ENCODE measurements around the gene DIPK1C. TPM values are rescaled to one million over a fixed set of nuclear protein-coding genes. Genes with fewer than 3 reads are reported as not detected.

The DIPK1C gene
- total and polyA plus RNA-seq, 2 experiments from 2014 or later, result 0.07 TPM; not detected in 1

DNA sequence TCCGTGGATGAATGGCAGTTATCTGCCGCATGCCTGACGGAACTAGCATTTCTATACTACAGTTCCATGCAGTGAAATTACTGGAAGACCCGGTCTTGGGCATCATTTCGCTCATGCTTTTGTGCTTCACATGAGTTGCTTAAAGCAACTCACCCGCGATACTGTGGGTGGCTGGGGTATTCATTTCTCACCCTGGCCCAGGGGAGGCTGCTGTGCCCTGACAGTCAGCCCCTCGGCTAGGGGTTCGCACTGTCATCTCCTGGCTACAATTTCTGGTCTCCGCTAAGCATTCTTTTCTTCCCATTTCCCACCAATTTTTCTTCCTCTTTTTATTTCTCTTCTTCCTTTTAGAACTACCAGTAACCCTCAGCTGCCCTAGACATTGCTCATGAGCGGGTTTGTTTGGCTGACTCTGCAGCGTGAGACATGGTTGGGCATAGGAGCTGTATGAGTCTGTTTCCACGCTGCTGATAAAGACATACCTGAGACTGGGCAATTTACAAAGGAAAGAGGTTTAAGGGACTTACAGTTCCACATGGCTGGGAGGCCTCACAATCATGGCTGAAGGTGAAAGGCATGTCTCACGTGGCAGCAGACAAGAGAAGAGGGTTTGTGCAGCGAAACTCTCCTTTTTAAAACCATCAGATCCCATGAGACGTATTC lies 22.5 kb upstream of the DIPK1C start:
- no peak overlapping the region; the same call in none of the 2 replicates for H2AFZ ChIP-seq
- peaks cover 10% of the 10 kb centered on the region; the same call in 2 of the 3 replicates for H3K4me1 Mint-ChIP-seq
- H3K4me2 ChIP-seq, result no peak overlapping the region
- H3K4me1 ChIP-seq (ENCODE audit: insufficient read depth), result no peaks in the 10 kb centered on the region
- no peak overlapping the region for H3K4me3 Mint-ChIP-seq
- H3K27ac Mint-ChIP-seq, result no peak overlapping the region
- H3K27ac ChIP-seq (ENCODE audit: low read depth), result no peak overlapping the region
- no peaks in the 10 kb centered on the region for H4K20me1 ChIP-seq (replicated peaks; ENCODE audit: insufficient read depth)
- H3K79me2 ChIP-seq (replicated peaks; ENCODE audit: insufficient read depth), result no peaks in the 10 kb centered on the region
- no peak overlapping the region for H3K4me3 ChIP-seq
- TF ChIP-seq, protein P1, sequence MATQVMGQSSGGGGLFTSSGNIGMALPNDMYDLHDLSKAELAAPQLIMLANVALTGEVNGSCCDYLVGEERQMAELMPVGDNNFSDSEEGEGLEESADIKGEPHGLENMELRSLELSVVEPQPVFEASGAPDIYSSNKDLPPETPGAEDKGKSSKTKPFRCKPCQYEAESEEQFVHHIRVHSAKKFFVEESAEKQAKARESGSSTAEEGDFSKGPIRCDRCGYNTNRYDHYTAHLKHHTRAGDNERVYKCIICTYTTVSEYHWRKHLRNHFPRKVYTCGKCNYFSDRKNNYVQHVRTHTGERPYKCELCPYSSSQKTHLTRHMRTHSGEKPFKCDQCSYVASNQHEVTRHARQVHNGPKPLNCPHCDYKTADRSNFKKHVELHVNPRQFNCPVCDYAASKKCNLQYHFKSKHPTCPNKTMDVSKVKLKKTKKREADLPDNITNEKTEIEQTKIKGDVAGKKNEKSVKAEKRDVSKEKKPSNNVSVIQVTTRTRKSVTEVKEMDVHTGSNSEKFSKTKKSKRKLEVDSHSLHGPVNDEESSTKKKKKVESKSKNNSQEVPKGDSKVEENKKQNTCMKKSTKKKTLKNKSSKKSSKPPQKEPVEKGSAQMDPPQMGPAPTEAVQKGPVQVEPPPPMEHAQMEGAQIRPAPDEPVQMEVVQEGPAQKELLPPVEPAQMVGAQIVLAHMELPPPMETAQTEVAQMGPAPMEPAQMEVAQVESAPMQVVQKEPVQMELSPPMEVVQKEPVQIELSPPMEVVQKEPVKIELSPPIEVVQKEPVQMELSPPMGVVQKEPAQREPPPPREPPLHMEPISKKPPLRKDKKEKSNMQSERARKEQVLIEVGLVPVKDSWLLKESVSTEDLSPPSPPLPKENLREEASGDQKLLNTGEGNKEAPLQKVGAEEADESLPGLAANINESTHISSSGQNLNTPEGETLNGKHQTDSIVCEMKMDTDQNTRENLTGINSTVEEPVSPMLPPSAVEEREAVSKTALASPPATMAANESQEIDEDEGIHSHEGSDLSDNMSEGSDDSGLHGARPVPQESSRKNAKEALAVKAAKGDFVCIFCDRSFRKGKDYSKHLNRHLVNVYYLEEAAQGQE (IDR thresholded peaks at IDR 0.05; ENCODE audit: unreplicated experiment), result no peak
- TF ChIP-seq ZNF331 (CRISPR knock-in tag; IDR thresholded peaks at IDR 0.05; ENCODE audit: low read depth), result no peak
- TF ChIP-seq, protein P2, sequence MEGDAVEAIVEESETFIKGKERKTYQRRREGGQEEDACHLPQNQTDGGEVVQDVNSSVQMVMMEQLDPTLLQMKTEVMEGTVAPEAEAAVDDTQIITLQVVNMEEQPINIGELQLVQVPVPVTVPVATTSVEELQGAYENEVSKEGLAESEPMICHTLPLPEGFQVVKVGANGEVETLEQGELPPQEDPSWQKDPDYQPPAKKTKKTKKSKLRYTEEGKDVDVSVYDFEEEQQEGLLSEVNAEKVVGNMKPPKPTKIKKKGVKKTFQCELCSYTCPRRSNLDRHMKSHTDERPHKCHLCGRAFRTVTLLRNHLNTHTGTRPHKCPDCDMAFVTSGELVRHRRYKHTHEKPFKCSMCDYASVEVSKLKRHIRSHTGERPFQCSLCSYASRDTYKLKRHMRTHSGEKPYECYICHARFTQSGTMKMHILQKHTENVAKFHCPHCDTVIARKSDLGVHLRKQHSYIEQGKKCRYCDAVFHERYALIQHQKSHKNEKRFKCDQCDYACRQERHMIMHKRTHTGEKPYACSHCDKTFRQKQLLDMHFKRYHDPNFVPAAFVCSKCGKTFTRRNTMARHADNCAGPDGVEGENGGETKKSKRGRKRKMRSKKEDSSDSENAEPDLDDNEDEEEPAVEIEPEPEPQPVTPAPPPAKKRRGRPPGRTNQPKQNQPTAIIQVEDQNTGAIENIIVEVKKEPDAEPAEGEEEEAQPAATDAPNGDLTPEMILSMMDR (conservative IDR thresholded peaks at IDR 0.05; ENCODE audit: low read depth in 2 of 2), result no peak
- TF ChIP-seq, protein P3, sequence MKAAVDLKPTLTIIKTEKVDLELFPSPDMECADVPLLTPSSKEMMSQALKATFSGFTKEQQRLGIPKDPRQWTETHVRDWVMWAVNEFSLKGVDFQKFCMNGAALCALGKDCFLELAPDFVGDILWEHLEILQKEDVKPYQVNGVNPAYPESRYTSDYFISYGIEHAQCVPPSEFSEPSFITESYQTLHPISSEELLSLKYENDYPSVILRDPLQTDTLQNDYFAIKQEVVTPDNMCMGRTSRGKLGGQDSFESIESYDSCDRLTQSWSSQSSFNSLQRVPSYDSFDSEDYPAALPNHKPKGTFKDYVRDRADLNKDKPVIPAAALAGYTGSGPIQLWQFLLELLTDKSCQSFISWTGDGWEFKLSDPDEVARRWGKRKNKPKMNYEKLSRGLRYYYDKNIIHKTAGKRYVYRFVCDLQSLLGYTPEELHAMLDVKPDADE (IDR thresholded peaks at IDR 0.05), result no peak
- TF ChIP-seq EZH2phosphoT487 (IDR thresholded peaks at IDR 0.05; ENCODE audit: unreplicated experiment), result no peak
- TF ChIP-seq POLR2AphosphoS5 (IDR thresholded peaks at IDR 0.05; ENCODE audit: low read depth), result no peak
- ATAC-seq (no peak), DNase-seq (ENCODE audit: low spot score) (no peak)
- H3K27me3 ChIP-seq (ENCODE audit: insufficient read depth), result no peaks in the 10 kb centered on the region
- no peaks in the 10 kb centered on the region for H3K36me3 ChIP-seq (ENCODE audit: insufficient read depth)
- H3K9me3 Mint-ChIP-seq, result no peaks in the 10 kb centered on the region
- no peaks in the 10 kb centered on the region for H3F3A ChIP-seq (replicated peaks; ENCODE audit: low read depth)
- H3K27me3 Mint-ChIP-seq (ENCODE audit: insufficient read depth, low read depth, poor library complexity), result peaks cover 2% of the 10 kb centered on the region
- H3K36me3 Mint-ChIP-seq (ENCODE audit: low read depth), result no peaks in the 10 kb centered on the region
- no peaks in the 10 kb centered on the region for H3K9me2 ChIP-seq (ENCODE audit: insufficient read depth)

DNA sequence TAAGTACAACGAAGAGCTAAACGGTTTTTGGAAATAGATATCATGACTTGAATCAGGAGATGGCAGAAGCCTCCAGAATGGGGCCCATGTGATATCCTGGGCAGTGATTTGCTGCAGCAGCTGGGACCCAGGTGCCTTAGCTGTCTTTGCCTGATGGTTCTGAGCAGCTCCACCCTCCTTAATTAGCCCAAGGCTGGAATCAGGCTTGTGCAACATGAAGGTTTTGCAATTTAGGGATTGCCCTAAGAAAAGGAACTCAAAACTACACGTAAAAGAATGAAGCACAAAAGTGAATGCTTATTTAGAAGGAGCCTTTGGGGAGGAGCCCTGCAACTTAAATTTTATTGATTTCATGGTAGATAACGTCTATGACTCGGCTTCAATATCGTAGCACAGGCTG lies 21.8 kb upstream of the DIPK1C start:
- Histone ChIP-seq H3K27ac (ENCODE audit: low read depth) (no peak overlapping the region), H3K4me3 (no peak overlapping the region), H4K20me1 (replicated peaks; ENCODE audit: insufficient read depth) (no peaks in the 10 kb centered on the region), H3K4me2 (no peak overlapping the region), H3K4me1 (ENCODE audit: insufficient read depth) (no peaks in the 10 kb centered on the region), H3K27me3 (ENCODE audit: insufficient read depth) (no peaks in the 10 kb centered on the region), H3K36me3 (ENCODE audit: insufficient read depth) (no peaks in the 10 kb centered on the region), H2AFZ (no peak overlapping the region; the same call in 1 of the 2 replicates), H3K79me2 (replicated peaks; ENCODE audit: insufficient read depth) (no peaks in the 10 kb centered on the region), H3F3A (replicated peaks; ENCODE audit: low read depth) (no peaks in the 10 kb centered on the region), H3K9me2 (ENCODE audit: insufficient read depth) (no peaks in the 10 kb centered on the region)
- no peaks in the 10 kb centered on the region for H3K36me3 Mint-ChIP-seq (ENCODE audit: low read depth)
- peaks cover 2% of the 10 kb centered on the region for H3K27me3 Mint-ChIP-seq (ENCODE audit: insufficient read depth, low read depth, poor library complexity)
- ATAC-seq, result no peak
- H3K4me1 Mint-ChIP-seq, result peaks cover 10% of the 10 kb centered on the region; the same call in 2 of the 3 replicates
- DNase-seq (ENCODE audit: low spot score), result no peak
- H3K4me3 Mint-ChIP-seq, result no peak overlapping the region
- H3K27ac Mint-ChIP-seq, result no peak overlapping the region
- no peaks in the 10 kb centered on the region for H3K9me3 Mint-ChIP-seq
- TF ChIP-seq, protein P4, sequence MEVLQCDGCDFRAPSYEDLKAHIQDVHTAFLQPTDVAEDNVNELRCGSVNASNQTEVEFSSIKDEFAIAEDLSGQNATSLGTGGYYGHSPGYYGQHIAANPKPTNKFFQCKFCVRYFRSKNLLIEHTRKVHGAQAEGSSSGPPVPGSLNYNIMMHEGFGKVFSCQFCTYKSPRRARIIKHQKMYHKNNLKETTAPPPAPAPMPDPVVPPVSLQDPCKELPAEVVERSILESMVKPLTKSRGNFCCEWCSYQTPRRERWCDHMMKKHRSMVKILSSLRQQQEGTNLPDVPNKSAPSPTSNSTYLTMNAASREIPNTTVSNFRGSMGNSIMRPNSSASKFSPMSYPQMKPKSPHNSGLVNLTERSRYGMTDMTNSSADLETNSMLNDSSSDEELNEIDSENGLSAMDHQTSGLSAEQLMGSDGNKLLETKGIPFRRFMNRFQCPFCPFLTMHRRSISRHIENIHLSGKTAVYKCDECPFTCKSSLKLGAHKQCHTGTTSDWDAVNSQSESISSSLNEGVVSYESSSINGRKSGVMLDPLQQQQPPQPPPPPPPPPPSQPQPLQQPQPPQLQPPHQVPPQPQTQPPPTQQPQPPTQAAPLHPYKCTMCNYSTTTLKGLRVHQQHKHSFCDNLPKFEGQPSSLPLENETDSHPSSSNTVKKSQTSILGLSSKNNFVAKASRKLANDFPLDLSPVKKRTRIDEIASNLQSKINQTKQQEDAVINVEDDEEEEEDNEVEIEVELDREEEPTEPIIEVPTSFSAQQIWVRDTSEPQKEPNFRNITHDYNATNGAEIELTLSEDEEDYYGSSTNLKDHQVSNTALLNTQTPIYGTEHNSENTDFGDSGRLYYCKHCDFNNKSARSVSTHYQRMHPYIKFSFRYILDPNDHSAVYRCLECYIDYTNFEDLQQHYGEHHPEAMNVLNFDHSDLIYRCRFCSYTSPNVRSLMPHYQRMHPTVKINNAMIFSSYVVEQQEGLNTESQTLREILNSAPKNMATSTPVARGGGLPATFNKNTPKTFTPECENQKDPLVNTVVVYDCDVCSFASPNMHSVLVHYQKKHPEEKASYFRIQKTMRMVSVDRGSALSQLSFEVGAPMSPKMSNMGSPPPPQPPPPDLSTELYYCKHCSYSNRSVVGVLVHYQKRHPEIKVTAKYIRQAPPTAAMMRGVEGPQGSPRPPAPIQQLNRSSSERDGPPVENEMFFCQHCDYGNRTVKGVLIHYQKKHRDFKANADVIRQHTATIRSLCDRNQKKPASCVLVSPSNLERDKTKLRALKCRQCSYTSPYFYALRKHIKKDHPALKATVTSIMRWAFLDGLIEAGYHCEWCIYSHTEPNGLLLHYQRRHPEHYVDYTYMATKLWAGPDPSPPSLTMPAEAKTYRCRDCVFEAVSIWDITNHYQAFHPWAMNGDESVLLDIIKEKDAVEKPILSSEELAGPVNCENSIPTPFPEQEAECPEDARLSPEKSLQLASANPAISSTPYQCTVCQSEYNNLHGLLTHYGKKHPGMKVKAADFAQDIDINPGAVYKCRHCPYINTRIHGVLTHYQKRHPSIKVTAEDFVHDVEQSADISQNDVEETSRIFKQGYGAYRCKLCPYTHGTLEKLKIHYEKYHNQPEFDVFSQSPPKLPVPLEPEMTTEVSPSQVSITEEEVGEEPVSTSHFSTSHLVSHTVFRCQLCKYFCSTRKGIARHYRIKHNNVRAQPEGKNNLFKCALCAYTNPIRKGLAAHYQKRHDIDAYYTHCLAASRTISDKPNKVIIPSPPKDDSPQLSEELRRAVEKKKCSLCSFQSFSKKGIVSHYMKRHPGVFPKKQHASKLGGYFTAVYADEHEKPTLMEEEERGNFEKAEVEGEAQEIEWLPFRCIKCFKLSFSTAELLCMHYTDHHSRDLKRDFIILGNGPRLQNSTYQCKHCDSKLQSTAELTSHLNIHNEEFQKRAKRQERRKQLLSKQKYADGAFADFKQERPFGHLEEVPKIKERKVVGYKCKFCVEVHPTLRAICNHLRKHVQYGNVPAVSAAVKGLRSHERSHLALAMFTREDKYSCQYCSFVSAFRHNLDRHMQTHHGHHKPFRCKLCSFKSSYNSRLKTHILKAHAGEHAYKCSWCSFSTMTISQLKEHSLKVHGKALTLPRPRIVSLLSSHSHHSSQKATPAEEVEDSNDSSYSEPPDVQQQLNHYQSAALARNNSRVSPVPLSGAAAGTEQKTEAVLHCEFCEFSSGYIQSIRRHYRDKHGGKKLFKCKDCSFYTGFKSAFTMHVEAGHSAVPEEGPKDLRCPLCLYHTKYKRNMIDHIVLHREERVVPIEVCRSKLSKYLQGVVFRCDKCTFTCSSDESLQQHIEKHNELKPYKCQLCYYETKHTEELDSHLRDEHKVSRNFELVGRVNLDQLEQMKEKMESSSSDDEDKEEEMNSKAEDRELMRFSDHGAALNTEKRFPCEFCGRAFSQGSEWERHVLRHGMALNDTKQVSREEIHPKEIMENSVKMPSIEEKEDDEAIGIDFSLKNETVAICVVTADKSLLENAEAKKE (CRISPR knock-in tag; IDR thresholded peaks at IDR 0.05), result no peak
- no peak for TF ChIP-seq NANOG (IDR thresholded peaks at IDR 0.05; ENCODE audit: borderline replicate concordance)
- TF ChIP-seq JUNB (IDR thresholded peaks at IDR 0.05; ENCODE audit: unreplicated experiment), result no peak
